ENCODE results near the gene TMEM53.

GRCh38 chr1:44608141-44608540 lies 66.1 kb downstream of the TMEM53 start:
- no peak for TF ChIP-seq CTCF (IDR thresholded peaks at IDR 0.05)
- TF ChIP-seq POLR2A (IDR thresholded peaks at IDR 0.05), result no peak

All from breast epithelium (tissue), 3 donors.